ENCODE data around the gene CLNK. TPM values are rescaled to one million over a fixed set of nuclear protein-coding genes. Genes with fewer than 3 reads are reported as not detected.

Gene CLNK
- total and polyA plus RNA-seq, 7 donors, result 0.44 TPM; not detected in 6

DNA sequence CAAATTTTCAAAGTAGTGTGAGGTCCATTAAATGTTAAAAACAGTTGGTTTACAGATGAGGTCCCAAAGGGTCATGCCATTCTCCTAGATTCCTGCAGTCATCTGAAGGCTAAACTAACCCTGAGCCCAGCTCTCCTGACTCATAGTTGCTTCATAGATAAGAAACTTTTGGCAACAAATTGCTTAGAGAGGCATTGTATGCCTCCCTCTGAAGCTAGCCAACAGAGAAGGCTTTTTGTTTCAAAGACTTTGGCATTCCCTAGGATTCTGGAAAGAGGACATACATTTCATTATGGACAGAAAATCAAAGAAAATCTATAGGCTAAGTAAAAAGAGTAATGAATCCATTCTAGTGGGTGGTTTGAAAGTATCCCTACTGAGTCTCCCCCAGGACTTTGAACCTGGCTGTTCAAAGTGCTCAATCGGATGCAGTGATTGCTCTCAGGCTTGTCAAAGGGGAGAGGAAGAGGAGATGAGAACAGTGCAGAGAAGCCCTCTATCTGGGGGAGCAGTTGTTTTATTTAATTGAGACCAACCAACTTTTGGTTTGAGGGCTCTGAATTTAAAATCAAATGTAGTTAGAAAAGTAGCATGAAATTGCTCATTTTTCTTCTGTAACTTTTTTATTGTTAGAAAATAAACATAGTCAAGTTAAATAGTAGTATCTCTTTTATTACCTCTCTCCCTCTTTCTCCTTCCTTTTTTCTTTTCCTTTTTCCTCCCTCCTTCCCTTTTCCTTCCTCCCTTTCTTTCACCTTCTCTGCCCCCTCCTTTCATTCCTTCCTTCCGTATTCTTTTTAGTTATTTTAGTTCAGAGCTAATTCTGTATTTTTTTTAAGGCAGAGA is 155.1 kb downstream of the CLNK start:
- Histone ChIP-seq H3K4me3 (no peak overlapping the region), H3K27me3 (no peaks in the 10 kb centered on the region), H3K36me3 (no peaks in the 10 kb centered on the region), H3K4me1 (no peaks in the 10 kb centered on the region), H3K27ac (peak overlapping the region in 1 of 4 donors; percentile 12), H3K9me3 (no peaks in the 10 kb centered on the region)
- no peak for DNase-seq
- intact Hi-C loops (cut with DNase I), result no loop called here
- TF ChIP-seq CTCF (IDR thresholded peaks at IDR 0.05) (no peak), EP300 (IDR thresholded peaks at IDR 0.05) (no peak), POLR2A (IDR thresholded peaks at IDR 0.05) (no peak), POLR2AphosphoS5 (IDR thresholded peaks at IDR 0.05) (no peak)
- 52 to 75% methylated on average over 2 of the region's 2 CpGs for WGBS, 2 donors

GRCh38 chr4:10527438-10527837 is 157.1 kb downstream of the CLNK start:
- no peak overlapping the region for H3K4me3 ChIP-seq
- no peaks in the 10 kb centered on the region for H3K4me1 ChIP-seq
- H3K27me3 ChIP-seq, result no peaks in the 10 kb centered on the region
- H3K27ac ChIP-seq, result no peak overlapping the region
- no peak for DNase-seq
- no peaks in the 10 kb centered on the region for H3K36me3 ChIP-seq
- intact Hi-C loops (cut with DNase I), result no loop called here
- no peaks in the 10 kb centered on the region for H3K9me3 ChIP-seq
- no peak for TF ChIP-seq CTCF (IDR thresholded peaks at IDR 0.05)
- no peak for TF ChIP-seq POLR2AphosphoS5 (IDR thresholded peaks at IDR 0.05)
- TF ChIP-seq POLR2A (IDR thresholded peaks at IDR 0.05), result no peak
- TF ChIP-seq EP300 (IDR thresholded peaks at IDR 0.05), result no peak
- WGBS, 2 donors, result 79 to 82% methylated on average over 3 of the region's 3 CpGs

- no peaks in the 10 kb centered on the region for H3K4me1 ChIP-seq
- no peak for TF ChIP-seq EP300 (IDR thresholded peaks at IDR 0.05)
- no peak for TF ChIP-seq CTCF (IDR thresholded peaks at IDR 0.05)
- no peak for TF ChIP-seq POLR2AphosphoS5 (IDR thresholded peaks at IDR 0.05)
- no peak for TF ChIP-seq POLR2A (IDR thresholded peaks at IDR 0.05)
- no peak overlapping the region for H3K4me3 ChIP-seq
- no peaks in the 10 kb centered on the region for H3K27me3 ChIP-seq
- WGBS, 2 donors, result 29 to 72% methylated on average over 12 of the region's 12 CpGs
- no peaks in the 10 kb centered on the region for H3K36me3 ChIP-seq
- DNase-seq, result no peak
- H3K9me3 ChIP-seq, result no peaks in the 10 kb centered on the region
- intact Hi-C loops (cut with DNase I), result no loop called here
- H3K27ac ChIP-seq, result no peak overlapping the region
Observed at GRCh38 chr4:10526429-10527222, 157.9 kb downstream of the CLNK start.

- Histone ChIP-seq H3K4me1 (no peaks in the 10 kb centered on the region), H3K27me3 (no peaks in the 10 kb centered on the region), H3K4me3 (no peak overlapping the region), H3K36me3 (no peaks in the 10 kb centered on the region), H3K27ac (no peak overlapping the region), H3K9me3 (no peaks in the 10 kb centered on the region)
- 85 to 87% methylated on average over 5 of the region's 5 CpGs for WGBS, 2 donors
- no peak for TF ChIP-seq POLR2A (IDR thresholded peaks at IDR 0.05)
- no peak for TF ChIP-seq POLR2AphosphoS5 (IDR thresholded peaks at IDR 0.05)
- TF ChIP-seq CTCF (IDR thresholded peaks at IDR 0.05), result no peak
- TF ChIP-seq EP300 (IDR thresholded peaks at IDR 0.05), result no peak
- intact Hi-C loops (cut with DNase I), result no loop called here
- no peak for DNase-seq
Observed at GRCh38 chr4:10524196-10524833, 160.3 kb downstream of the CLNK start.
